Measurements from ENCODE around the gene ACTR8.

GRCh38 chr3:53837331-53837730 lies 44.6 kb downstream of the ACTR8 start:
- TF ChIP-seq, protein P1, sequence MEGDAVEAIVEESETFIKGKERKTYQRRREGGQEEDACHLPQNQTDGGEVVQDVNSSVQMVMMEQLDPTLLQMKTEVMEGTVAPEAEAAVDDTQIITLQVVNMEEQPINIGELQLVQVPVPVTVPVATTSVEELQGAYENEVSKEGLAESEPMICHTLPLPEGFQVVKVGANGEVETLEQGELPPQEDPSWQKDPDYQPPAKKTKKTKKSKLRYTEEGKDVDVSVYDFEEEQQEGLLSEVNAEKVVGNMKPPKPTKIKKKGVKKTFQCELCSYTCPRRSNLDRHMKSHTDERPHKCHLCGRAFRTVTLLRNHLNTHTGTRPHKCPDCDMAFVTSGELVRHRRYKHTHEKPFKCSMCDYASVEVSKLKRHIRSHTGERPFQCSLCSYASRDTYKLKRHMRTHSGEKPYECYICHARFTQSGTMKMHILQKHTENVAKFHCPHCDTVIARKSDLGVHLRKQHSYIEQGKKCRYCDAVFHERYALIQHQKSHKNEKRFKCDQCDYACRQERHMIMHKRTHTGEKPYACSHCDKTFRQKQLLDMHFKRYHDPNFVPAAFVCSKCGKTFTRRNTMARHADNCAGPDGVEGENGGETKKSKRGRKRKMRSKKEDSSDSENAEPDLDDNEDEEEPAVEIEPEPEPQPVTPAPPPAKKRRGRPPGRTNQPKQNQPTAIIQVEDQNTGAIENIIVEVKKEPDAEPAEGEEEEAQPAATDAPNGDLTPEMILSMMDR (conservative IDR thresholded peaks at IDR 0.05; ENCODE audit: low read depth, low read length) = no peak
- TF ChIP-seq MAZ (IDR thresholded peaks at IDR 0.05; ENCODE audit: borderline replicate concordance, low read depth, low read length) = no peak
- TF ChIP-seq POLR2A (IDR thresholded peaks at IDR 0.05; ENCODE audit: low read depth, low read length) = no peak
